Measurements from ENCODE around the gene FRAT1.

DNA sequence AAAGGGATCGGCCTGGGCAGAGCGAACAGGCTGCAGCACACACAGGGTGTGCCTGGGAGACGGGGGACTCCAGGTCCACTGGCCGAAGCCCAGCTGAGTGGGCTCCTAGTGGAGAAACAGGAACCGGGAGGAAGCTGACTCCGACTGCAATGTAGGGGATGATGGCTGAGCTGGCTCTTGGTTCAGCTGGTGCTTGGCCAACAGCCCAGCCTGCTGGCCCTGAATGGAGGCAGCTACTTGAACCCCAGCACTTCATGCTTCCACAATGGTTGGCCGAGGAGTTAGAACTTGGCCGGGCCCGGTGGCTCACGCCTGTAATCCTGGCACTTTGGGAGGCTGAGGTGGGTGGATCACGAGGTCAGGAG, 42.4 kb downstream of the FRAT1 start:
- TF ChIP-seq, protein P1, sequence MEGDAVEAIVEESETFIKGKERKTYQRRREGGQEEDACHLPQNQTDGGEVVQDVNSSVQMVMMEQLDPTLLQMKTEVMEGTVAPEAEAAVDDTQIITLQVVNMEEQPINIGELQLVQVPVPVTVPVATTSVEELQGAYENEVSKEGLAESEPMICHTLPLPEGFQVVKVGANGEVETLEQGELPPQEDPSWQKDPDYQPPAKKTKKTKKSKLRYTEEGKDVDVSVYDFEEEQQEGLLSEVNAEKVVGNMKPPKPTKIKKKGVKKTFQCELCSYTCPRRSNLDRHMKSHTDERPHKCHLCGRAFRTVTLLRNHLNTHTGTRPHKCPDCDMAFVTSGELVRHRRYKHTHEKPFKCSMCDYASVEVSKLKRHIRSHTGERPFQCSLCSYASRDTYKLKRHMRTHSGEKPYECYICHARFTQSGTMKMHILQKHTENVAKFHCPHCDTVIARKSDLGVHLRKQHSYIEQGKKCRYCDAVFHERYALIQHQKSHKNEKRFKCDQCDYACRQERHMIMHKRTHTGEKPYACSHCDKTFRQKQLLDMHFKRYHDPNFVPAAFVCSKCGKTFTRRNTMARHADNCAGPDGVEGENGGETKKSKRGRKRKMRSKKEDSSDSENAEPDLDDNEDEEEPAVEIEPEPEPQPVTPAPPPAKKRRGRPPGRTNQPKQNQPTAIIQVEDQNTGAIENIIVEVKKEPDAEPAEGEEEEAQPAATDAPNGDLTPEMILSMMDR (conservative IDR thresholded peaks at IDR 0.05): no peak
- TF ChIP-seq EZH2 (IDR thresholded peaks at IDR 0.05; ENCODE audit: low read depth): no peak
